ENCODE results near the gene CEACAM16. TPM values are rescaled to one million over a fixed set of nuclear protein-coding genes. Genes with fewer than 3 reads are reported as not detected.

CEACAM16 gene
- total RNA-seq, 2 experiments from 2014 or later, result not detected

DNA sequence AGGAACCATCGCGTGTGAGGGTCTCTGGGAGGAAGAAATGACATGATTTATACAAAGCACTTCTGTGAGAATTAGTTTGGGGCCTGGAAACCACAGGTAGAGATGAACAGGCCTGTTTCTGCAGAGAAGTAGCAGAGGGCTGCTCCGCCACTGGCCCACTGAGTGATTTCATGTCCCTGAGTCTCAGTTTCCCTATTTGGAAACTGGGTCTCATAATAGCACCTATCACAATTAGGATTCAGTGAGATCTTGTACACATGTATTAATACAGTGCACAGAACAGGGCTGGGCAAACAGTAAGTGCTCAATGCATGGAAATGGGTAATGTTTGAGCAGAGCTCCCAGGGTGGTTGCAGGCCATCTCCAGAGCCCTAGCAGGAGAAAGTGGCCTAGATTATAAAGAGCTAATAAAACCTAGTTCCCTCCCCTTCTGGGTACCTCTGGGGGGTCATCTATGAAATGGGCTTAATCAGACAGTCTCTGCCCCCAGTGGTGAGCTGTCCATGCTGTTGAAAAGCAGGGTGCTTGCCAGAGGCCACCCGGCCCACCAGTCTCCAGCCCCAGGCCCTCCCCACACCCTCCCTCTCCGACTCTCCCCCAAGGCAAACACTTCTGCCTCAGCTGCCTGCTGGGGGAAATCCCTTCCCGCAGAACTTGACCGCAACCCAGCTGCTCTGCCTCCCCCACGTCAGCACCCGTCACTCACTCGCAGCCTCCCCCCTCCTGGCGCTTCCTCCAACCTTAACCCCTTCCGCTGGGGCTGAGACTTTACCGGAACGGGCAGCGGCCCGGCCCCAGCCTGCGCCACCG lies 54.1 kb downstream of the CEACAM16 start:
- H3K9me2 ChIP-seq (ENCODE audit: insufficient read depth, low read length), result no peaks in the 10 kb centered on the region
- ChIA-PET CTCF (ENCODE audit: unreplicated experiment) (interaction anchor here (0.6 to 0.7 kb wide), 2 partner anchors 17 to 18 kb away, joined by 3 read pairs; no protein-coding TSS in a partner anchor), POLR2A (interaction anchor here (0.7 to 1.3 kb wide), 2 partner anchors 11 to 15 kb away, joined by 3 to 4 read pairs; no protein-coding TSS in a partner anchor)
- TF ChIP-seq EZH2phosphoT487 (IDR thresholded peaks at IDR 0.05; ENCODE audit: borderline replicate concordance, low read depth, low read length), result no peak
- TF ChIP-seq, protein P1, sequence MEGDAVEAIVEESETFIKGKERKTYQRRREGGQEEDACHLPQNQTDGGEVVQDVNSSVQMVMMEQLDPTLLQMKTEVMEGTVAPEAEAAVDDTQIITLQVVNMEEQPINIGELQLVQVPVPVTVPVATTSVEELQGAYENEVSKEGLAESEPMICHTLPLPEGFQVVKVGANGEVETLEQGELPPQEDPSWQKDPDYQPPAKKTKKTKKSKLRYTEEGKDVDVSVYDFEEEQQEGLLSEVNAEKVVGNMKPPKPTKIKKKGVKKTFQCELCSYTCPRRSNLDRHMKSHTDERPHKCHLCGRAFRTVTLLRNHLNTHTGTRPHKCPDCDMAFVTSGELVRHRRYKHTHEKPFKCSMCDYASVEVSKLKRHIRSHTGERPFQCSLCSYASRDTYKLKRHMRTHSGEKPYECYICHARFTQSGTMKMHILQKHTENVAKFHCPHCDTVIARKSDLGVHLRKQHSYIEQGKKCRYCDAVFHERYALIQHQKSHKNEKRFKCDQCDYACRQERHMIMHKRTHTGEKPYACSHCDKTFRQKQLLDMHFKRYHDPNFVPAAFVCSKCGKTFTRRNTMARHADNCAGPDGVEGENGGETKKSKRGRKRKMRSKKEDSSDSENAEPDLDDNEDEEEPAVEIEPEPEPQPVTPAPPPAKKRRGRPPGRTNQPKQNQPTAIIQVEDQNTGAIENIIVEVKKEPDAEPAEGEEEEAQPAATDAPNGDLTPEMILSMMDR (conservative IDR thresholded peaks at IDR 0.05; ENCODE audit: low read length), result 0 out of 2 replicates have a peak, but pooled peaks have one; percentile 20
- H3K27ac ChIP-seq (ENCODE audit: low read depth, low read length, poor library complexity, severe bottlenecking), result peak overlapping the region; percentile 95
- H3K36me3 ChIP-seq (ENCODE audit: insufficient read depth, low read length), result peaks cover 63% of the 10 kb centered on the region
- H3K4me2 ChIP-seq (ENCODE audit: low read length), result peak overlapping the region; percentile 79
- peak; percentile 96 for DNase-seq (ENCODE audit: low spot score)
- no TSS peak for BruUV-seq (replicated peaks)
- no peaks in the 10 kb centered on the region for H3K9me3 ChIP-seq (ENCODE audit: low read length)
- intact Hi-C loops (cut with micrococcal nuclease; ENCODE audit: unreplicated experiment), result loop anchor here (5.0 to 10.0 kb wide), 2 partner anchors 252 to 324 kb away; partner anchors contain the start of genes GEMIN7, RELB and ZNF296
- H3K4me3 ChIP-seq (ENCODE audit: low read depth, low read length, poor library complexity, severe bottlenecking), result peak overlapping the region; percentile 84
- H3K79me2 ChIP-seq (ENCODE audit: insufficient read depth, low read depth, low read length), result peaks cover 46% of the 10 kb centered on the region
- no peaks in the 10 kb centered on the region for H4K20me1 ChIP-seq (ENCODE audit: insufficient read depth, low read length)
- H2AFZ ChIP-seq (ENCODE audit: low read length), result no peak overlapping the region
- peaks cover 60% of the 10 kb centered on the region for H3K4me1 ChIP-seq (ENCODE audit: insufficient read depth, low read length, poor library complexity, severe bottlenecking)

DNA sequence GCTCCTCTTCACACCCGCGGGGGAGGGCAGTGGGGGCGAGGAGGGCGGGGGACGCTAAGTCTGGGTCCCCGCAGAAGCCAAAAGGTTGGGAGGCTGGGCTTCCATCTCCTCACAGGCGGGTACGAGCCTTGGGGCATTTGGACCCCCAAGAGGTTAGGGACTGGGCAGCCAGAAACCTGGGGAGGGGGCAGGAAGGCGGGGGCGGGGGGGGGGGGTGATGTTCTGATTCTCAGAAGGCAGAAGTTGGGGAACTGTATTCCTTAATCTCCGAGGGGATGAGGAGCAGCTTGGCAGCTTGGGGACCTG lies 54.6 kb downstream of the CEACAM16 start:
- Histone ChIP-seq H3K27ac (ENCODE audit: low read depth, low read length, poor library complexity, severe bottlenecking) (peak overlapping the region; percentile 95), H3K9me2 (ENCODE audit: insufficient read depth, low read length) (no peaks in the 10 kb centered on the region), H2AFZ (ENCODE audit: low read length) (no peak overlapping the region), H3K36me3 (ENCODE audit: insufficient read depth, low read length) (peaks cover 68% of the 10 kb centered on the region), H3K79me2 (ENCODE audit: insufficient read depth, low read depth, low read length) (peaks cover 46% of the 10 kb centered on the region), H3K4me1 (ENCODE audit: insufficient read depth, low read length, poor library complexity, severe bottlenecking) (peaks cover 58% of the 10 kb centered on the region), H3K4me3 (ENCODE audit: low read depth, low read length, poor library complexity, severe bottlenecking) (peak overlapping the region; percentile 84), H3K4me2 (ENCODE audit: low read length) (peak overlapping the region; percentile 79), H3K9me3 (ENCODE audit: low read length) (no peaks in the 10 kb centered on the region), H4K20me1 (ENCODE audit: insufficient read depth, low read length) (no peaks in the 10 kb centered on the region)
- intact Hi-C loops (cut with micrococcal nuclease; ENCODE audit: unreplicated experiment), result loop anchor here (5.0 to 10.0 kb wide), 2 partner anchors 251 to 324 kb away; partner anchors contain the start of genes GEMIN7, RELB and ZNF296
- ChIA-PET CTCF (ENCODE audit: unreplicated experiment) (interaction anchor here (0.7 kb wide), 1 partner anchor 17 kb away, joined by 3 read pairs; no protein-coding TSS in a partner anchor), POLR2A (interaction anchor here (0.7 to 1.3 kb wide), 3 partner anchors 8 to 16 kb away, joined by 3 to 4 read pairs (median 3); no protein-coding TSS in a partner anchor)
- DNase-seq (ENCODE audit: low spot score), result no peak
- TF ChIP-seq EZH2phosphoT487 (IDR thresholded peaks at IDR 0.05; ENCODE audit: borderline replicate concordance, low read depth, low read length), result no peak
- TF ChIP-seq, protein P1 (conservative IDR thresholded peaks at IDR 0.05; ENCODE audit: low read length), result no peak
- BruUV-seq (replicated peaks), result no TSS peak

All from OCI-LY7 (cell line).